Breast epithelium (tissue), 4 donors: ENCODE data around the gene MITF. TPM values are rescaled to one million over a fixed set of nuclear protein-coding genes. Genes with fewer than 3 reads are reported as not detected.
"Not testable (repeated sequence)": the region's sequence is repeated elsewhere in the genome, so short reads cannot be mapped to it uniquely, and the experiment has no call there.

ENCODE experiments used
- DNase-seq, 2 donors: peaks; one replicate each; pipeline ENCODE4 v3.0.0-alpha.2; 2019; ENCODE audit warnings: low spot score in 2 of 2
- H3K27ac ChIP-seq, 2 donors: fragments of 200-600 bp; sonication (generic) in 1 of 2; one replicate each; pipeline ENCODE4 v1.5.1; 2016 to 2019; ENCODE audit warnings: mild to moderate bottlenecking in 1 of 2
- H3K27me3 ChIP-seq, 2 donors: fragments of 200-600 bp; sonication (generic) in 1 of 2; one replicate each; pipeline versions ENCODE4 v1.5.1 to v1.6.0; 2017 to 2019; ENCODE audit warnings: control low read depth in 1 of 2, mild to moderate bottlenecking in 1 of 2
- H3K36me3 ChIP-seq: fragments of 200-600 bp; one replicate; pipeline ENCODE4 v1.5.1; 2019
- H3K4me1 ChIP-seq, 2 donors: fragments of 200-600 bp; sonication (generic); one replicate each; pipeline ENCODE4 v1.5.1; 2016 to 2019; ENCODE audit warnings: control low read depth in 1 of 2
- H3K4me3 ChIP-seq, 3 donors: fragments of 200-600 bp; sonication (generic); 1 replicate in 2 of 3; 2 replicates in 1 of 3; pipeline ENCODE4 v1.5.1; 2016 to 2019; ENCODE audit warnings: mild to moderate bottlenecking in 3 of 3, moderate library complexity in 2 of 3
- H3K9me3 ChIP-seq, 2 donors: fragments of 200-600 bp; sonication (generic) in 1 of 2; one replicate each; pipeline ENCODE4 v1.5.1; 2016 to 2019; ENCODE audit warnings: control low read depth in 1 of 2
- CTCF ChIP-seq, 3 donors: fragments of 450-650 bp; IDR thresholded peaks; one replicate each; pipeline ENCODE4 v1.5.1; 2016 to 2017; ENCODE audit warnings: antibody characterized with exemption in 3 of 3, mild to moderate bottlenecking in 3 of 3, moderate library complexity in 3 of 3
- POLR2A ChIP-seq: fragments of 450-650 bp; IDR thresholded peaks from one replicate; pipeline ENCODE4 v1.6.1; 2016; ENCODE audit warnings: antibody characterized with exemption, mild to moderate bottlenecking, moderate library complexity
- POLR2AphosphoS5 ChIP-seq, 3 donors: sonication (generic); formaldehyde crosslinking; IDR thresholded peaks; one replicate each; pipeline ENCODE4 v1.6.1; 2017; ENCODE audit warnings: antibody characterized with exemption in 3 of 3
- intact Hi-C: fragments of 100-400 bp; cut with DNase I; formaldehyde crosslinking; loops from one replicate; pipeline ENCODE4 v1.15.1; 2023; ENCODE audit warnings: low total_unique reads
- total RNA-seq, 3 donors: library from RNA; depleted of rRNA; stranded (reverse); fragments of >200 nt; gene quantifications; one replicate each; pipeline ENCODE4 v1.1.0, GENCODE V29; 2016

Gene MITF
- total RNA-seq, 3 donors from 2014 or later = 23.3 to 45.8 (median 25.6) TPM

GRCh38 chr3:69915726-69916125 is 176.5 kb downstream of the MITF start:
- Histone ChIP-seq H3K4me1 (no peaks in the 10 kb centered on the region), H3K27ac (no peak overlapping the region), H3K9me3 (peaks cover 4 to 6% of the 10 kb centered on the region in 2 donors), H3K36me3 (no peaks in the 10 kb centered on the region), H3K27me3 (no peaks in the 10 kb centered on the region), H3K4me3 (no peak overlapping the region)
- TF ChIP-seq POLR2A = no peak
- DNase-seq = no peak
- intact Hi-C loops = no loop called here

- H3K9me3 ChIP-seq, H3K36me3 ChIP-seq, H3K4me3 ChIP-seq, H3K4me1 ChIP-seq, H3K27ac ChIP-seq, intact Hi-C loops, DNase-seq, H3K27me3 ChIP-seq: not testable (repeated sequence)
- peak in 1 of 3 donors; percentile 17 for TF ChIP-seq CTCF (IDR thresholded peaks at IDR 0.05)
Observed at GRCh38 chr3:69920009-69920408, 180.7 kb downstream of the MITF start.

- H3K27ac ChIP-seq = no peak overlapping the region
- H3K4me1 ChIP-seq = no peaks in the 10 kb centered on the region
- intact Hi-C loops = no loop called here
- no peaks in the 10 kb centered on the region for H3K9me3 ChIP-seq
- H3K36me3 ChIP-seq = no peaks in the 10 kb centered on the region
- TF ChIP-seq POLR2A (no peak), POLR2AphosphoS5 (IDR thresholded peaks at IDR 0.05) (no peak)
- no peak overlapping the region for H3K4me3 ChIP-seq
- no peak for DNase-seq
- no peaks in the 10 kb centered on the region for H3K27me3 ChIP-seq
Observed at GRCh38 chr3:69921651-69922050, 182.4 kb downstream of the MITF start.

GRCh38 chr3:69922521-69923000 is 183.3 kb downstream of the MITF start:
- no peak for DNase-seq
- Histone ChIP-seq H3K9me3 (no peaks in the 10 kb centered on the region), H3K27me3 (no peaks in the 10 kb centered on the region), H3K4me1 (no peaks in the 10 kb centered on the region), H3K27ac (no peak overlapping the region), H3K4me3 (no peak overlapping the region), H3K36me3 (no peaks in the 10 kb centered on the region)
- no peak for TF ChIP-seq CTCF (IDR thresholded peaks at IDR 0.05)
- no peak for TF ChIP-seq POLR2A
- no peak for TF ChIP-seq POLR2AphosphoS5 (IDR thresholded peaks at IDR 0.05)
- intact Hi-C loops = no loop called here

GRCh38 chr3:69925506-69925905 is 186.2 kb downstream of the MITF start:
- H3K4me3 ChIP-seq = no peak overlapping the region
- H3K4me1 ChIP-seq = no peaks in the 10 kb centered on the region
- intact Hi-C loops = no loop called here
- TF ChIP-seq POLR2AphosphoS5 (IDR thresholded peaks at IDR 0.05) = no peak
- TF ChIP-seq POLR2A = no peak
- no peak for TF ChIP-seq CTCF (IDR thresholded peaks at IDR 0.05)
- H3K9me3 ChIP-seq = no peaks in the 10 kb centered on the region
- H3K27me3 ChIP-seq = no peaks in the 10 kb centered on the region
- no peak for DNase-seq
- no peak overlapping the region for H3K27ac ChIP-seq
- H3K36me3 ChIP-seq = no peaks in the 10 kb centered on the region

GRCh38 chr3:69926385-69926784 is 187.1 kb downstream of the MITF start:
- Histone ChIP-seq H3K36me3 (no peaks in the 10 kb centered on the region), H3K27me3 (no peaks in the 10 kb centered on the region), H3K9me3 (no peaks in the 10 kb centered on the region), H3K4me3 (no peak overlapping the region), H3K4me1 (no peaks in the 10 kb centered on the region), H3K27ac (no peak overlapping the region)
- intact Hi-C loops = no loop called here
- no peak for TF ChIP-seq CTCF (IDR thresholded peaks at IDR 0.05)
- TF ChIP-seq POLR2A = no peak
- TF ChIP-seq POLR2AphosphoS5 (IDR thresholded peaks at IDR 0.05) = no peak
- no peak for DNase-seq
